Esophagus muscularis mucosa (tissue), 4 donors: ENCODE results near the gene SPHKAP.

ENCODE experiments used
- EP300 ChIP-seq: sonication (generic); formaldehyde crosslinking; IDR thresholded peaks from one replicate; pipeline ENCODE4 v1.6.1; 2017; ENCODE audit warnings: antibody characterized with exemption
- POLR2A ChIP-seq: fragments of 450-650 bp; IDR thresholded peaks from one replicate; pipeline ENCODE4 v1.6.1; 2017; ENCODE audit warnings: antibody characterized with exemption, moderate library complexity, mild to moderate bottlenecking, low read depth
- POLR2AphosphoS5 ChIP-seq, 2 donors: sonication (generic); formaldehyde crosslinking; IDR thresholded peaks; one replicate each; pipeline ENCODE4 v1.6.1; 2017; ENCODE audit warnings: antibody characterized with exemption in 2 of 2
- TF ChIP-seq, protein P1 (sequence below), 3 experiments: fragments of 200-600 bp in 2 of 3; fragments of 450-650 bp in 1 of 3; sonication (generic) in 2 of 3; IDR thresholded peaks; one replicate each; pipeline ENCODE4 v1.5.1; 2017 to 2019; ENCODE audit warnings: antibody characterized with exemption in 3 of 3, mild to moderate bottlenecking in 2 of 3, moderate library complexity in 1 of 3

DNA sequence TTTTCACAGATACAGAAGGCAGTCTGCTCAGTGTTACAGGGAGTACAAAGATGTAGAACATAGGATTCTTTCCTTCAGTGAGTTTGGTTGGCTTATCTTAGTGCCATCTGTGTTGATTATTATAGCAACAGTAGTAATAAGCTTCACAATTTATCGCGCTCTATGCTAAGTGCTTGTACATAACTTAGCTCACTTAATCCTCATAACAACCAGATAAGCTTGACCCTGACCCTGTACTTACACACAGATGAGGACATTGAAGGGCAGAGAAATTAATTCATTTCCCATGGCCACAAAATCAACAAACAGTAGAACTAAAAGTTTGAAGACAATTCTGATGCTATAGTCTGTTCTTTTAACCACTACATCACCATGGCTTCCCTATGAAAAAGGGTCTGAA, 121.8 kb downstream of the SPHKAP start:
- TF ChIP-seq, protein P1, sequence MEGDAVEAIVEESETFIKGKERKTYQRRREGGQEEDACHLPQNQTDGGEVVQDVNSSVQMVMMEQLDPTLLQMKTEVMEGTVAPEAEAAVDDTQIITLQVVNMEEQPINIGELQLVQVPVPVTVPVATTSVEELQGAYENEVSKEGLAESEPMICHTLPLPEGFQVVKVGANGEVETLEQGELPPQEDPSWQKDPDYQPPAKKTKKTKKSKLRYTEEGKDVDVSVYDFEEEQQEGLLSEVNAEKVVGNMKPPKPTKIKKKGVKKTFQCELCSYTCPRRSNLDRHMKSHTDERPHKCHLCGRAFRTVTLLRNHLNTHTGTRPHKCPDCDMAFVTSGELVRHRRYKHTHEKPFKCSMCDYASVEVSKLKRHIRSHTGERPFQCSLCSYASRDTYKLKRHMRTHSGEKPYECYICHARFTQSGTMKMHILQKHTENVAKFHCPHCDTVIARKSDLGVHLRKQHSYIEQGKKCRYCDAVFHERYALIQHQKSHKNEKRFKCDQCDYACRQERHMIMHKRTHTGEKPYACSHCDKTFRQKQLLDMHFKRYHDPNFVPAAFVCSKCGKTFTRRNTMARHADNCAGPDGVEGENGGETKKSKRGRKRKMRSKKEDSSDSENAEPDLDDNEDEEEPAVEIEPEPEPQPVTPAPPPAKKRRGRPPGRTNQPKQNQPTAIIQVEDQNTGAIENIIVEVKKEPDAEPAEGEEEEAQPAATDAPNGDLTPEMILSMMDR (IDR thresholded peaks at IDR 0.05) = no peak
- TF ChIP-seq EP300 (no peak), POLR2AphosphoS5 (IDR thresholded peaks at IDR 0.05) (no peak), POLR2A (no peak)
